ENCODE results near the gene SLC39A11.

Gene SLC39A11

DNA sequence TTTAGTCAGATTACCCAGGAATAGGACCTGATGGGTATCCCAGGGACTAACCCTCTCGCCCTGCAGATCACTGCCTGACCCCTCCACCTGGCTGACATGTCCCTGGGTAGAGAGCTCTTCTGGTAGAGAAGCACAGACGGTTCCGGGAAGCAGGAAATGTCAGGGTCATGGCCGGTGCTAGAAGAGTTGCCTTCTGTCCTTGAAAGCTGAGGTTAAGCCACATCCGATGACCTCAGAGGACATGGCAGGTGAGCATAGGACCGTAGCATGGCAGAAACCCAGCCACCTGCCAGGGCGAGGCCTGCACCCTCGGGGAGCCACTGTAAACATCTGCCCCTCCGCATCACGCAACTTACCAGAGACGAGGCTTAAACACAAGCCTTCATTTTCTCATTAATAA is 488.0 kb downstream of the SLC39A11 start:
- DNase-seq, result no peak

DNA sequence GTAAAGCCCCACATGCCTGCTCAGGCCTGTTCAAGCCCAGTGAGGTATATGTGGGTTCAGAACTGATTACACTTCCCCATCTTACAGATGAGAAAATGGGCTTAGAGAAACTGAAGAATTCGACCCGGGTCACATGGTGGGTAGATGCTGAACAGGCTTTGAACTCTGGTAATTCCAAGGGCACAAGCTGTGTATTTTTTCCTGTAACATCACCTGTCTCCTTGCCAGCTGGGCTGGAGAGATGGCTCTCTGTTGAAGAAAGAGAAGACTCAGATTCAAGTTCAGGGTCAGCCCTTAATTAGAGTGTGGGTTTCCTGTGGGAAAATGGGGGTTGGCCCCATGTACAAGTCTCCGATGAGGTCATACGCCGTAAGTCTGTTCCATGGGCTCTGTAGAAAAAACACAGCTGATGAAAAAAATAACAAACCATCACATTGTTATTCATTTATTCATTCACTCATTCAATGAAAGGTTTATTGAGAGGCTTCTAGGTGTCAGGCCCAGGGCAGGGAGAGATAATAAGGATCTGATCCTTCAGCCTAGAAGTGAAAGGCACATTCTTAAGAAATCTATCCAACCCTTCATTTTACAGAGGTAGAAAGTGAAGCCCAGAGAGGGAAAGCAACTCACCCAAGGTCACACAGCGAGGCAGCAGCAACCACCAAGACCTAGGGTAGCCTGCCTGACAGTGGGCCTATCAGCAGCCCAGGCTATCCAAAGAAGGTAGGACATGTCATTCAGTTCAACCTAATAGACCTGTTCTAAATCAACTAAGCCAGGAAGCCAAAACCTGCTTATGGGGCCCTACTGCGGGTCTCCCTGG is 488.9 kb downstream of the SLC39A11 start:
- DNase-seq, result no peak

DNA sequence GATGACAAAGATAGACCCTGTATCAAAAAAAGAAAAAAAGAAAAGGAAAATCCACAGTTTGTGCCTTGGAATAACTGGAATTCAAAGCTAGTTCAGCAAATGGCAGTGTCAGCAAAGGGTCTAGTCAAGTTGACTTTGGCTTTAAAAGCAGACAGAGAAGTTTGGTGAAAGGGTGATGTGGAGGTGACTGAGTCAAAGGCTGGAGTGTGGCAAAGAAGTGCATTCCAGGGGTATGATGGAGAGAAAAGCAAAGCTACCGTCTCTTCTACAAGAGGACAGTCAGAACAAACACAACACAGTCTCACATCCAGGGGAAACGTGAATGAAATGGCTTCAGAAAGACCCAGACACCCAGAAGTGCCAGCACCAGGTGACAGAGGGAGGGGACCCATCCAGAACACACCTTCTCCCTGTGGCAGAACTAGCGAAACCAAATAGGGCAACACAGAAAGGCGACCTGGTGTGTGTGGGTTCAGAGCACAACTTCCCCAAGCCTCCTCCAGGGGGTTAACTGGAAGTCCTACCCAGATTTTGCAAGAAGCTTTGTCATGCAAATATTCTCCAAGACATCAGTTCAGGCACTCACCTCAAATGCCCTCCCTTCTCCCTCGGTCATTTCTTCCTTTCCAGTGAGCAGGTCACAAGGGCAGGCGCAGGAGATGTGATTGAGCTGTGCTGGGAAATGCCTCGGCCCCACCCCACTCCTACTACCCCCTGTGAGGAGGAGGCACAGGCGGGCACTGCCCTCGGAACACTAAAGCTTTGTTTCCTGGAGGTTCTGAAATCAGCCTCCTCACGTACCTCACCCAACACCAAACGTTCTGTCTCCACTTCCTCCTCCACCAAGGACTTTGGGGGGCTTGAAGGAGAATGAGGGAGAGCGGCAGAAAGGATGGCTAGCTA is 489.7 kb downstream of the SLC39A11 start:
- DNase-seq, result no peak

DNA sequence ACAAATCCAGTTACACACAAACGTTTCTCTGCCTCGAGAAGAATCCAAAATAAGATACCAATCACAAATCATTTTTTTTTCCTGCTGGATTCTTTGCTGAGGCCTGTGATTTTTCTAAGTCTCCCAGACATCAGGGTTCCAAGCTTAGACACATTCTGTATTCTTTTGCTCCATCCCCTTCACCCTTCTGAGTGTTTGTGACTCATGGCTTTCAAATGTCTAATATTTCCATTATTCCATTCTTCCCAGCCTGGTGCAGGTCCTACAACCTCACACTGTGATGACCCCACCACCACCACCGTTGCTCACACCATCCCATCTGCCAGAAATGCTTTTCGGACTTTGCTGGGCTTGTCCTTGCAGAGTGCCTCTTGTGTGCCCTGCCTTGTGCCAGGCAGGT is 491.6 kb downstream of the SLC39A11 start:
- DNase-seq, result no peak

DNA sequence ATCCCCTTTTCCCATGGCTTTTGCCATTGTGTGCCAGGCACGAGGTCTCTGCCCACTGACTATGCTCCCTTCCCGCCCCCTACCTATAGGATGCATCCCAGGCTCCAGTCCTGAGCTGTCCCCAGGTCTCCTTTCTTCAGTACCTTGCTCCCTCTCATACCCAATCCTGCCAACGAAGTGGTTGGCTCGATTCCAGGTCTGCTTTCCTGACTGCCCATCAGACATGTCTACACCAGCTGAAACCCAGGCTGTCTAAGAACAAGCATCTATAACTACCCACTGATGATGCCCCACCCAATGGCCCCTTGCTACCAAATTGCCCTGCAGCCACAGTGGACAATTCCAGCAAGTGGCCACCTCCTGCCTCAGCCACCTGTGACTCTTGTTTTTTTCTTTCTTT is 492.6 kb downstream of the SLC39A11 start:
- no peak for DNase-seq

GRCh38 chr17:72598695-72599094 is 493.8 kb downstream of the SLC39A11 start:
- no peak for DNase-seq

- no peak for DNase-seq
Measured at GRCh38 chr17:72597354-72598087, 495.0 kb downstream of the SLC39A11 start.
